T-cell (primary cell): ENCODE data around the gene CADM1. TPM values are rescaled to one million over a fixed set of nuclear protein-coding genes. Genes with fewer than 3 reads are reported as not detected.

Experiments used
- ATAC-seq, 4 experiments: fragments of 200-7000 bp in 3 of 4; fragments of 150-1000 bp in 1 of 4; cut with Tn5 transposase; replicated peaks in 1 of 4; 1 replicate in 3 of 4; 2 replicates in 1 of 4; pipeline ENCODE4 v1.10.0; 2021; ENCODE audit warnings: moderate library complexity in 3 of 4, mild to moderate bottlenecking in 2 of 4, moderate number of reproducible peaks in 1 of 4
- CTCF ChIA-PET, 2 donors: fragments of 300-600 bp; sonication (Branson Sonifier 250); formaldehyde crosslinking; loops; one replicate each; lab custom pipeline; 2022; ENCODE audit warnings: antibody characterized with exemption in 2 of 2; lab: Charles Lee
- POLR2A ChIA-PET, 2 donors: fragments of 300-600 bp; sonication (Branson Sonifier 250); formaldehyde crosslinking; loops; one replicate each; lab custom pipeline; 2022; ENCODE audit warnings: antibody characterized with exemption in 2 of 2; lab: Charles Lee
- DNase-seq, 35 experiments: peaks; one replicate each; pipeline versions ENCODE4 v3.0.0 to v3.0.0-alpha.2; 2013 to 2023
- H3K27ac ChIP-seq: one replicate; pipeline ENCODE4 v1.5.1; 2013; ENCODE audit warnings: low read length
- H3K27me3 ChIP-seq, 2 experiments: replicated peaks in 1 of 2; 1 replicate in 1 of 2; 2 replicates in 1 of 2; pipeline versions ENCODE4 v1.6.1 to v1.7.0; 2013; ENCODE audit warnings: low read length in 1 of 2, mixed read lengths in 1 of 2; ENCODE audit not compliant: control insufficient read depth in 2 of 2, insufficient read depth in 2 of 2; ENCODE audit errors: extremely low read depth in 1 of 2
- H3K36me3 ChIP-seq, 2 donors: 1 replicate in 1 of 2; 2 replicates in 1 of 2; pipeline versions ENCODE4 v1.6.1 to v1.7.0; 2013; ENCODE audit warnings: low read length in 1 of 2; ENCODE audit not compliant: control insufficient read depth in 2 of 2, insufficient read depth in 1 of 2; ENCODE audit errors: extremely low read depth in 1 of 2
- H3K4me1 ChIP-seq, 2 experiments: 1 replicate in 1 of 2; 2 replicates in 1 of 2; pipeline versions ENCODE4 v1.6.1 to v1.7.0; 2013; ENCODE audit warnings: low read length in 2 of 2, mixed read lengths in 1 of 2; ENCODE audit not compliant: insufficient read depth in 2 of 2, control insufficient read depth in 1 of 2; ENCODE audit errors: extremely low read depth in 1 of 2
- H3K4me3 ChIP-seq, 2 donors: 1 replicate in 1 of 2; 2 replicates in 1 of 2; pipeline versions ENCODE4 v1.5.1 to v1.7.0; 2013; ENCODE audit warnings: mild to moderate bottlenecking in 2 of 2, low read length in 1 of 2, moderate library complexity in 1 of 2; ENCODE audit not compliant: control insufficient read depth in 1 of 2; ENCODE audit errors: extremely low read depth in 1 of 2
- H3K9me3 ChIP-seq: 2 replicates; pipeline ENCODE4 v1.7.0; 2013
- H3K27ac Mint-ChIP-seq, 2 donors: one replicate each; pipeline ENCODE4 v1.8.0; 2020 to 2021; ENCODE audit warnings: mild to moderate bottlenecking in 2 of 2, mixed read lengths in 2 of 2
- H3K27me3 Mint-ChIP-seq, 2 donors: one replicate each; pipeline ENCODE4 v1.8.0; 2021 to 2022; ENCODE audit warnings: mixed read lengths in 2 of 2
- H3K36me3 Mint-ChIP-seq: one replicate; pipeline ENCODE4 v1.8.0; 2021; ENCODE audit warnings: mixed read lengths
- H3K4me1 Mint-ChIP-seq, 3 donors: one replicate each; pipeline ENCODE4 v1.8.0; 2020 to 2022; ENCODE audit warnings: mixed read lengths in 3 of 3, mild to moderate bottlenecking in 1 of 3
- H3K4me3 Mint-ChIP-seq, 3 donors: one replicate each; pipeline ENCODE4 v1.8.0; 2020 to 2022; ENCODE audit warnings: mild to moderate bottlenecking in 3 of 3, mixed read lengths in 3 of 3, moderate library complexity in 3 of 3
- H3K9me3 Mint-ChIP-seq, 3 donors: one replicate each; pipeline ENCODE4 v1.8.0; 2020 to 2022; ENCODE audit warnings: mixed read lengths in 3 of 3
- WGBS: methylation state at CpG from one replicate; pipeline ENCODE4 v1.1.5; 2013; ENCODE audit warnings: missing lambda C conversion rate; ENCODE audit not compliant: insufficient coverage; 5-methylcytosine and 5-hydroxymethylcytosine counted together
- total RNA-seq, 35 experiments: library from RNA in 6 of 35; stranded (reverse) in 6 of 35; fragments of 120-200 nt in 1 of 35; gene quantifications; one replicate each; pipeline versions ENCODE4 v1.2.1 to v1.2.4 and lab custom pipeline; 2013 to 2026

Gene CADM1
- total RNA-seq, 5 donors from 2014 or later (not counting 1 experiment from before 2014, with no cell fraction given): 2.1 to 6.7 (median 3.1) TPM

GRCh38 chr11:115290893-115291292, 213.3 kb downstream of the CADM1 start:
- Mint-ChIP-seq H3K9me3 (no peaks in the 10 kb centered on the region), H3K4me3 (no peak overlapping the region), H3K27me3 (peaks cover 3 to 7% of the 10 kb centered on the region in 2 donors), H3K4me1 (no peaks in the 10 kb centered on the region), H3K27ac (no peak overlapping the region), H3K36me3 (no peaks in the 10 kb centered on the region)
- Histone ChIP-seq H3K27ac (no peak overlapping the region), H3K36me3 (no peaks in the 10 kb centered on the region), H3K4me3 (no peak overlapping the region), H3K9me3 (no peaks in the 10 kb centered on the region), H3K4me1 (no peaks in the 10 kb centered on the region), H3K27me3 (peaks cover 0 to under 1% of the 10 kb centered on the region in 2 experiments)
- ChIA-PET POLR2A (no interaction called here), CTCF (no interaction called here)
- DNase-seq: no peak
- ATAC-seq: no peak
- WGBS: 83% methylated on average over 2 of the region's 6 CpGs

- POLR2A ChIA-PET: no interaction called here
- peaks cover 2 to 7% of the 10 kb centered on the region in 2 donors for H3K27me3 Mint-ChIP-seq
- Histone ChIP-seq H3K36me3 (no peaks in the 10 kb centered on the region), H3K27ac (no peak overlapping the region), H3K27me3 (no peaks in the 10 kb centered on the region), H3K4me1 (no peaks in the 10 kb centered on the region), H3K9me3 (no peaks in the 10 kb centered on the region), H3K4me3 (no peak overlapping the region)
- no peak for DNase-seq
- CTCF ChIA-PET: no interaction called here
- 80% methylated on average over 1 of the region's 1 CpG for WGBS
- no peaks in the 10 kb centered on the region for H3K36me3 Mint-ChIP-seq
- no peak overlapping the region for H3K27ac Mint-ChIP-seq
- H3K4me3 Mint-ChIP-seq: no peak overlapping the region
- H3K9me3 Mint-ChIP-seq: no peaks in the 10 kb centered on the region
- no peaks in the 10 kb centered on the region for H3K4me1 Mint-ChIP-seq
- no peak for ATAC-seq
Observed at GRCh38 chr11:115290479-115290878, 213.7 kb downstream of the CADM1 start.

DNA sequence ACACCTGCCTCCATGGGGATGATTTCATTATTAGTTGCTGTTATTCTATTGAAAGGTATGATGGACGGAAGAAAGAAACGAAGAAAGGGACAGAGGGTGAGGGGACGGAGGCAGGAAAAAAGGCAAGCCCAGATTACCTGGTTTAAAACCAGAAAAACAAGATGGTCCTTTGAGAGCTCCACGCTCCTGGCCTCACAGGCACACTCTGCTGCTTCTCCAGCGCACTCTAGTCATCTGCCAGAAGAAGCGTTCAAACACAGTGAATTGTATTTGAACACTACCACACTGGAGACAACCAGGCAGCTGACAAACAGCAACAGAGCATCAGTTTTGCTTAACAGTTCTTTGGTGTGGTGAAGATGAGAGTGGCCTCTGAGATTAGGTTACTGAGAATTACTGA, 216.9 kb downstream of the CADM1 start:
- H3K36me3 ChIP-seq: no peaks in the 10 kb centered on the region
- Mint-ChIP-seq H3K27ac (no peak overlapping the region), H3K27me3 (peaks cover 0 to 4% of the 10 kb centered on the region in 2 donors), H3K9me3 (no peaks in the 10 kb centered on the region), H3K36me3 (no peaks in the 10 kb centered on the region), H3K4me1 (no peaks in the 10 kb centered on the region), H3K4me3 (no peak overlapping the region)
- no peak overlapping the region for H3K27ac ChIP-seq
- no peak for DNase-seq
- CTCF ChIA-PET: no interaction called here
- no peaks in the 10 kb centered on the region for H3K27me3 ChIP-seq
- 86% methylated on average over 4 of the region's 6 CpGs for WGBS
- POLR2A ChIA-PET: no interaction called here
- H3K9me3 ChIP-seq: no peaks in the 10 kb centered on the region
- ATAC-seq: no peak
- no peak overlapping the region for H3K4me3 ChIP-seq
- H3K4me1 ChIP-seq: no peaks in the 10 kb centered on the region

GRCh38 chr11:115286614-115287013, 217.6 kb downstream of the CADM1 start:
- no peak for DNase-seq
- CTCF ChIA-PET: no interaction called here
- Histone ChIP-seq H3K4me3 (no peak overlapping the region), H3K27me3 (no peaks in the 10 kb centered on the region), H3K4me1 (no peaks in the 10 kb centered on the region), H3K36me3 (no peaks in the 10 kb centered on the region), H3K27ac (no peak overlapping the region), H3K9me3 (no peaks in the 10 kb centered on the region)
- no peaks in the 10 kb centered on the region for H3K4me1 Mint-ChIP-seq
- H3K4me3 Mint-ChIP-seq: no peak overlapping the region
- POLR2A ChIA-PET: no interaction called here
- H3K9me3 Mint-ChIP-seq: no peaks in the 10 kb centered on the region
- no peaks in the 10 kb centered on the region for H3K36me3 Mint-ChIP-seq
- 69% methylated on average over 2 of the region's 3 CpGs for WGBS
- no peak overlapping the region for H3K27ac Mint-ChIP-seq
- ATAC-seq: no peak
- peaks cover 0 to 4% of the 10 kb centered on the region in 2 donors for H3K27me3 Mint-ChIP-seq

GRCh38 chr11:115284773-115285172, 219.4 kb downstream of the CADM1 start:
- no peaks in the 10 kb centered on the region for H3K27me3 ChIP-seq
- no peak overlapping the region for H3K4me3 ChIP-seq
- CTCF ChIA-PET: interaction anchor here in 1 of 2 donors (0.5 kb wide), 1 partner anchor 791 kb away, joined by 4 read pairs; no protein-coding TSS in a partner anchor
- H3K4me3 Mint-ChIP-seq: no peak overlapping the region
- H3K9me3 Mint-ChIP-seq: no peaks in the 10 kb centered on the region
- no peaks in the 10 kb centered on the region for H3K27me3 Mint-ChIP-seq
- no peaks in the 10 kb centered on the region for H3K36me3 Mint-ChIP-seq
- H3K4me1 ChIP-seq: no peaks in the 10 kb centered on the region
- DNase-seq (no peak), ATAC-seq (no peak)
- no peak overlapping the region for H3K27ac Mint-ChIP-seq
- H3K9me3 ChIP-seq: no peaks in the 10 kb centered on the region
- no peak overlapping the region for H3K27ac ChIP-seq
- no peaks in the 10 kb centered on the region for H3K36me3 ChIP-seq
- 80% methylated on average over 1 of the region's 4 CpGs for WGBS
- no peaks in the 10 kb centered on the region for H3K4me1 Mint-ChIP-seq
- POLR2A ChIA-PET: no interaction called here

- no peak overlapping the region for H3K27ac Mint-ChIP-seq
- no peaks in the 10 kb centered on the region for H3K36me3 Mint-ChIP-seq
- POLR2A ChIA-PET: no interaction called here
- H3K27ac ChIP-seq: no peak overlapping the region
- no peak overlapping the region for H3K4me3 ChIP-seq
- CTCF ChIA-PET: no interaction called here
- DNase-seq (no peak), ATAC-seq (no peak)
- H3K9me3 Mint-ChIP-seq: peaks cover 0 to 5% (median 0%) of the 10 kb centered on the region in 3 donors
- WGBS: 83% methylated on average over 1 of the region's 4 CpGs
- no peaks in the 10 kb centered on the region for H3K4me1 Mint-ChIP-seq
- peaks cover 4% of the 10 kb centered on the region in 2 donors for H3K27me3 Mint-ChIP-seq
- no peaks in the 10 kb centered on the region for H3K4me1 ChIP-seq
- H3K36me3 ChIP-seq: no peaks in the 10 kb centered on the region
- no peak overlapping the region for H3K4me3 Mint-ChIP-seq
- no peaks in the 10 kb centered on the region for H3K27me3 ChIP-seq
- no peaks in the 10 kb centered on the region for H3K9me3 ChIP-seq
Observed at GRCh38 chr11:115282923-115283322, 221.3 kb downstream of the CADM1 start.

GRCh38 chr11:115280775-115281174, 223.4 kb downstream of the CADM1 start:
- H3K9me3 ChIP-seq: no peaks in the 10 kb centered on the region
- H3K36me3 ChIP-seq: no peaks in the 10 kb centered on the region
- Mint-ChIP-seq H3K36me3 (no peaks in the 10 kb centered on the region), H3K9me3 (peaks cover 0 to 5% (median 0%) of the 10 kb centered on the region in 3 donors), H3K4me3 (no peak overlapping the region), H3K27me3 (peaks cover 4% of the 10 kb centered on the region in 2 donors), H3K4me1 (no peaks in the 10 kb centered on the region), H3K27ac (no peak overlapping the region)
- DNase-seq: no peak
- no peaks in the 10 kb centered on the region for H3K27me3 ChIP-seq
- WGBS: no CpG with 5 or more reads among the region's 5 CpGs
- no peaks in the 10 kb centered on the region for H3K4me1 ChIP-seq
- no peak for ATAC-seq
- ChIA-PET POLR2A (no interaction called here), CTCF (interaction anchor here in 1 of 2 donors (0.7 kb wide), 1 partner anchor 10 kb away, joined by 3 read pairs; no protein-coding TSS in a partner anchor)
- no peak overlapping the region for H3K4me3 ChIP-seq
- H3K27ac ChIP-seq: no peak overlapping the region
